Liver (tissue), 9 donors: ENCODE results near the gene ZFP57. TPM values are rescaled to one million over a fixed set of nuclear protein-coding genes. Genes with fewer than 3 reads are reported as not detected.

Source experiments
- DNase-seq: peaks from one replicate; pipeline ENCODE4 v3.0.0-alpha.2; 2017; ENCODE audit warnings: low spot score
- H3K27ac ChIP-seq, 2 donors: one replicate each; pipeline ENCODE4 v1.7.0; 2013; ENCODE audit warnings: inconsistent platforms in 2 of 2, low read length in 2 of 2, control low read depth in 1 of 2, low read depth in 1 of 2, mild to moderate bottlenecking in 1 of 2
- H3K27me3 ChIP-seq, 4 donors: one replicate each; pipeline versions ENCODE4 v1.6.1 to v1.7.0; 2013; ENCODE audit warnings: low read length in 3 of 4, inconsistent platforms in 1 of 4, mild to moderate bottlenecking in 1 of 4, moderate library complexity in 1 of 4; ENCODE audit not compliant: control insufficient read depth in 4 of 4, insufficient read depth in 4 of 4
- H3K36me3 ChIP-seq, 4 donors: one replicate each; pipeline versions ENCODE4 v1.6.1 to v1.7.0; 2013; ENCODE audit warnings: low read length in 3 of 4, mild to moderate bottlenecking in 3 of 4, low read depth in 1 of 4, moderate library complexity in 1 of 4; ENCODE audit not compliant: control insufficient read depth in 4 of 4, insufficient read depth in 3 of 4
- H3K4me1 ChIP-seq, 4 donors: one replicate each; pipeline versions ENCODE4 v1.6.1 to v1.7.0; 2013; ENCODE audit warnings: low read length in 3 of 4, mild to moderate bottlenecking in 3 of 4, moderate library complexity in 1 of 4; ENCODE audit not compliant: control insufficient read depth in 4 of 4, insufficient read depth in 4 of 4
- H3K4me3 ChIP-seq, 3 donors: one replicate each; pipeline versions ENCODE4 v1.6.1 to v1.7.0; 2013; ENCODE audit warnings: low read length in 3 of 3, control low read depth in 1 of 3, low read depth in 1 of 3, mild to moderate bottlenecking in 1 of 3
- H3K9ac ChIP-seq, 2 donors: one replicate each; pipeline ENCODE4 v1.7.0; 2013; ENCODE audit warnings: low read length in 2 of 2, mild to moderate bottlenecking in 2 of 2, moderate library complexity in 2 of 2, control low read depth in 1 of 2, low read depth in 1 of 2
- H3K9me3 ChIP-seq, 4 donors: one replicate each; pipeline versions ENCODE4 v1.6.1 to v1.7.0; 2013; ENCODE audit warnings: low read length in 3 of 4; ENCODE audit not compliant: control insufficient read depth in 4 of 4
- EGR1 ChIP-seq, 2 donors: IDR thresholded peaks; 2 replicates each; pipeline ENCODE4 v1.6.1; 2016 to 2018; ENCODE audit warnings: antibody characterized with exemption in 2 of 2, low read depth in 2 of 2
- FOXA1 ChIP-seq: IDR thresholded peaks from 2 replicates; pipeline ENCODE4 v1.6.1; 2016; ENCODE audit warnings: antibody characterized with exemption
- FOXA2 ChIP-seq: IDR thresholded peaks from 2 replicates; pipeline ENCODE4 v1.6.1; 2016; ENCODE audit warnings: antibody characterized with exemption
- HNF4G ChIP-seq: IDR thresholded peaks from 2 replicates; pipeline ENCODE4 v1.6.1; 2016; ENCODE audit warnings: antibody characterized with exemption
- JUND ChIP-seq, 2 donors: IDR thresholded peaks; 2 replicates each; pipeline ENCODE4 v1.6.1; 2016; ENCODE audit warnings: antibody characterized with exemption in 2 of 2
- MAX ChIP-seq: IDR thresholded peaks from 2 replicates; pipeline ENCODE4 v1.6.1; 2016; ENCODE audit warnings: antibody characterized with exemption
- NR2F2 ChIP-seq: IDR thresholded peaks from 2 replicates; pipeline ENCODE4 v1.6.1; 2016; ENCODE audit warnings: antibody characterized with exemption
- RAD21 ChIP-seq, 2 donors: IDR thresholded peaks; 2 replicates each; pipeline ENCODE4 v1.6.1; 2016; ENCODE audit warnings: antibody characterized with exemption in 2 of 2, mild to moderate bottlenecking in 2 of 2
- YY1 ChIP-seq: IDR thresholded peaks from 2 replicates; pipeline ENCODE4 v1.6.1; 2016; ENCODE audit warnings: antibody characterized with exemption, mild to moderate bottlenecking
- ZBTB33 ChIP-seq: IDR thresholded peaks from 2 replicates; pipeline ENCODE4 v1.6.1; 2016; ENCODE audit warnings: antibody characterized with exemption
- WGBS: extraction: QIAGEN DNeasy Blood & Tissue Kit; methylation state at CpG from one replicate; pipeline ENCODE4 v1.1.7; 2013; 5-methylcytosine and 5-hydroxymethylcytosine counted together
- polyA plus RNA-seq, 2 donors: library from polyadenylated mRNA; stranded (reverse) in 1 of 2; unstranded in 1 of 2; fragments of 200-250 nt in 1 of 2; fragments of >200 nt in 1 of 2; fragmentation: Nextera tagmentation in 1 of 2; extraction: Ambion mirVana in 1 of 2; gene quantifications; one replicate each; pipeline versions ENCODE4 v1.2.1 to v1.2.3, GENCODE V29; 2013 to 2015
- total RNA-seq, 2 donors: library from RNA; depleted of rRNA; stranded (reverse); fragments of >200 nt; gene quantifications; one replicate each; pipeline ENCODE4 v1.2.3, GENCODE V29; 2014
- TF ChIP-seq, protein P1 (sequence below): IDR thresholded peaks from 2 replicates; pipeline ENCODE4 v1.6.1; 2016; ENCODE audit warnings: antibody characterized with exemption, mild to moderate bottlenecking
- TF ChIP-seq, protein P2 (sequence below): fragments of 150-350 bp; IDR thresholded peaks from 2 replicates; pipeline ENCODE4 v1.5.1; 2017; ENCODE audit warnings: improper control_type of control experiment, low read depth, low read length; ENCODE audit not compliant: missing input control
- donor health status: healthy.
- donor health status: healthy.
- donor health status: healthy.
- donor health status: healthy.
- donor health status: healthy.

ZFP57 gene
- total and polyA plus RNA-seq, 4 donors: not detected

- TF ChIP-seq, protein P1, sequence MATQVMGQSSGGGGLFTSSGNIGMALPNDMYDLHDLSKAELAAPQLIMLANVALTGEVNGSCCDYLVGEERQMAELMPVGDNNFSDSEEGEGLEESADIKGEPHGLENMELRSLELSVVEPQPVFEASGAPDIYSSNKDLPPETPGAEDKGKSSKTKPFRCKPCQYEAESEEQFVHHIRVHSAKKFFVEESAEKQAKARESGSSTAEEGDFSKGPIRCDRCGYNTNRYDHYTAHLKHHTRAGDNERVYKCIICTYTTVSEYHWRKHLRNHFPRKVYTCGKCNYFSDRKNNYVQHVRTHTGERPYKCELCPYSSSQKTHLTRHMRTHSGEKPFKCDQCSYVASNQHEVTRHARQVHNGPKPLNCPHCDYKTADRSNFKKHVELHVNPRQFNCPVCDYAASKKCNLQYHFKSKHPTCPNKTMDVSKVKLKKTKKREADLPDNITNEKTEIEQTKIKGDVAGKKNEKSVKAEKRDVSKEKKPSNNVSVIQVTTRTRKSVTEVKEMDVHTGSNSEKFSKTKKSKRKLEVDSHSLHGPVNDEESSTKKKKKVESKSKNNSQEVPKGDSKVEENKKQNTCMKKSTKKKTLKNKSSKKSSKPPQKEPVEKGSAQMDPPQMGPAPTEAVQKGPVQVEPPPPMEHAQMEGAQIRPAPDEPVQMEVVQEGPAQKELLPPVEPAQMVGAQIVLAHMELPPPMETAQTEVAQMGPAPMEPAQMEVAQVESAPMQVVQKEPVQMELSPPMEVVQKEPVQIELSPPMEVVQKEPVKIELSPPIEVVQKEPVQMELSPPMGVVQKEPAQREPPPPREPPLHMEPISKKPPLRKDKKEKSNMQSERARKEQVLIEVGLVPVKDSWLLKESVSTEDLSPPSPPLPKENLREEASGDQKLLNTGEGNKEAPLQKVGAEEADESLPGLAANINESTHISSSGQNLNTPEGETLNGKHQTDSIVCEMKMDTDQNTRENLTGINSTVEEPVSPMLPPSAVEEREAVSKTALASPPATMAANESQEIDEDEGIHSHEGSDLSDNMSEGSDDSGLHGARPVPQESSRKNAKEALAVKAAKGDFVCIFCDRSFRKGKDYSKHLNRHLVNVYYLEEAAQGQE: peak; percentile 87
- TF ChIP-seq EGR1 (IDR thresholded peaks at IDR 0.05; ENCODE audit: low read depth in 2 of 2) (no peak), HNF4G (no peak), FOXA2 (no peak), MAX (no peak), ZBTB33 (no peak)
Observed at GRCh38 chr6:29723262-29723665, 42.3 kb upstream of the ZFP57 start, which contains the start of gene HLA-F (continued).

DNA sequence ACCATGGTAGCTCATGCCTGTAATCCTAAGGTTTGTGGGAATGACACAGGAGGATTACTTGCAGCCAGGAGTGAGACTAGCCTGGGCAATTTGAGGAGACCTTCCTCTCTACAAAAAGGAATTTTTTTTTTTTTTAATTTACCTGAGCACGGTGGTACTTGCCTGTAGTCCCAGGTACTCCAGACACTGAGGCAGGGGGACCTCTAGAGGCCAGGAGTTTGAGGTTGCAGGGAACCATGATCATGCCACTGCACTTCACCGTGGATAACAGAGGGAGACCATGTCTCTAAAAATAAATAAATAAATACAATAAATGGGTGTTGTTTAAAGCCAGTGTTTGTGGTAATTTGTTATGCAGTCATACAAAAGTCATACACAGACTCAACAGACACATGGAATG lies 39.9 kb upstream of the ZFP57 start:
- no peak for TF ChIP-seq HNF4G
- no peak for TF ChIP-seq YY1
- no peak for TF ChIP-seq ZBTB33
- TF ChIP-seq NR2F2: no peak
- no peak for TF ChIP-seq FOXA1
- no peak for TF ChIP-seq EGR1 (IDR thresholded peaks at IDR 0.05; ENCODE audit: low read depth in 2 of 2)
- no peak for TF ChIP-seq RAD21 (IDR thresholded peaks at IDR 0.05)
- no peak for TF ChIP-seq JUND (IDR thresholded peaks at IDR 0.05)
- TF ChIP-seq, protein P2, sequence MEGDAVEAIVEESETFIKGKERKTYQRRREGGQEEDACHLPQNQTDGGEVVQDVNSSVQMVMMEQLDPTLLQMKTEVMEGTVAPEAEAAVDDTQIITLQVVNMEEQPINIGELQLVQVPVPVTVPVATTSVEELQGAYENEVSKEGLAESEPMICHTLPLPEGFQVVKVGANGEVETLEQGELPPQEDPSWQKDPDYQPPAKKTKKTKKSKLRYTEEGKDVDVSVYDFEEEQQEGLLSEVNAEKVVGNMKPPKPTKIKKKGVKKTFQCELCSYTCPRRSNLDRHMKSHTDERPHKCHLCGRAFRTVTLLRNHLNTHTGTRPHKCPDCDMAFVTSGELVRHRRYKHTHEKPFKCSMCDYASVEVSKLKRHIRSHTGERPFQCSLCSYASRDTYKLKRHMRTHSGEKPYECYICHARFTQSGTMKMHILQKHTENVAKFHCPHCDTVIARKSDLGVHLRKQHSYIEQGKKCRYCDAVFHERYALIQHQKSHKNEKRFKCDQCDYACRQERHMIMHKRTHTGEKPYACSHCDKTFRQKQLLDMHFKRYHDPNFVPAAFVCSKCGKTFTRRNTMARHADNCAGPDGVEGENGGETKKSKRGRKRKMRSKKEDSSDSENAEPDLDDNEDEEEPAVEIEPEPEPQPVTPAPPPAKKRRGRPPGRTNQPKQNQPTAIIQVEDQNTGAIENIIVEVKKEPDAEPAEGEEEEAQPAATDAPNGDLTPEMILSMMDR: no peak
- 29% methylated on average over 2 of the region's 2 CpGs for WGBS

More for the DNA sequence above, 39.9 kb upstream of the ZFP57 start:
- DNase-seq: no peak
- no peak overlapping the region for H3K4me3 ChIP-seq
- no peak overlapping the region for H3K27ac ChIP-seq
- H3K9me3 ChIP-seq: no peaks in the 10 kb centered on the region
- peaks cover 0 to 17% (median 13%) of the 10 kb centered on the region in 4 donors for H3K4me1 ChIP-seq
- no peak overlapping the region for H3K9ac ChIP-seq
- no peaks in the 10 kb centered on the region for H3K27me3 ChIP-seq
- H3K36me3 ChIP-seq: peaks cover 3 to 7% (median 6%) of the 10 kb centered on the region in 4 donors
